Left colon (tissue), 2 donors: ENCODE data around the gene SEL1L3. TPM values are rescaled to one million over a fixed set of nuclear protein-coding genes. Genes with fewer than 3 reads are reported as not detected.

ENCODE experiments used
- ATAC-seq: fragments of 200-7000 bp; cut with Tn5 transposase; one replicate; pipeline ENCODE4 v1.9.1; 2020; ENCODE audit warnings: mild to moderate bottlenecking, moderate library complexity
- DNase-seq, 2 donors: peaks; one replicate each; pipeline ENCODE4 v3.0.0-alpha.2; 2020
- intact Hi-C, 2 donors: fragments of 100-400 bp; cut with DNase I in 1 of 2; cut with micrococcal nuclease in 1 of 2; formaldehyde crosslinking; loops; one replicate each; pipeline versions ENCODE4 v1.11.2 to v1.14.0; 2022; cut with DNase I, micrococcal nuclease
- total RNA-seq, 2 donors: library from RNA; stranded (reverse); fragmentation: NEBNext Ultra II Directional; extraction: Animal tissue kit (Norgen Biotek cat#: 25700); gene quantifications; one replicate each; pipeline ENCODE4 v1.2.1, GENCODE V29; 2021
- donor health status: DM: no; HTN: no; CAD: no.
- donor health status: DM: yes; HTN: yes; CAD: no.

Gene SEL1L3
- total RNA-seq, 2 donors from 2014 or later, result 106 to 110 TPM

GRCh38 chr4:25807102-25807728, 55.6 kb downstream of the SEL1L3 start:
- intact Hi-C loops, result no loop called here
- DNase-seq (no peak), ATAC-seq (no peak)

GRCh38 chr4:25805255-25805860, 57.4 kb downstream of the SEL1L3 start:
- ATAC-seq (no peak), DNase-seq (no peak)
- intact Hi-C loops, result no loop called here

GRCh38 chr4:25803720-25804225, 59.0 kb downstream of the SEL1L3 start:
- no peak for ATAC-seq
- intact Hi-C loops, result no loop called here
- no peak for DNase-seq

GRCh38 chr4:25801594-25801993, 61.2 kb downstream of the SEL1L3 start:
- intact Hi-C loops, result no loop called here
- DNase-seq (no peak), ATAC-seq (peak; percentile 34)

GRCh38 chr4:25800245-25800644, 62.5 kb downstream of the SEL1L3 start:
- ATAC-seq (no peak), DNase-seq (no peak)
- intact Hi-C loops, result no loop called here

- intact Hi-C loops, result no loop called here
- ATAC-seq (no peak), DNase-seq (no peak)
Measured at GRCh38 chr4:25799522-25799921, 63.3 kb downstream of the SEL1L3 start.

- no peak for ATAC-seq
- DNase-seq, result no peak
- intact Hi-C loops, result no loop called here
Measured at GRCh38 chr4:25797136-25797535, 65.7 kb downstream of the SEL1L3 start.

GRCh38 chr4:25795566-25796454, 67.0 kb downstream of the SEL1L3 start:
- intact Hi-C loops, result no loop called here
- no peak for DNase-seq
- no peak for ATAC-seq

- intact Hi-C loops, result no loop called here
- ATAC-seq (no peak), DNase-seq (no peak)
Measured at GRCh38 chr4:25795091-25795490, 67.7 kb downstream of the SEL1L3 start.

- DNase-seq (no peak), ATAC-seq (no peak)
- intact Hi-C loops, result no loop called here
Measured at GRCh38 chr4:25792876-25793275, 69.9 kb downstream of the SEL1L3 start.

- intact Hi-C loops, result no loop called here
- DNase-seq (peak; percentile 38 to 64), ATAC-seq (peak; percentile 94)
Measured at GRCh38 chr4:25792200-25792791, 70.5 kb downstream of the SEL1L3 start.

GRCh38 chr4:25790024-25790423, 72.8 kb downstream of the SEL1L3 start:
- no peak for DNase-seq
- intact Hi-C loops, result no loop called here
- no peak for ATAC-seq

- intact Hi-C loops, result no loop called here
- ATAC-seq (no peak), DNase-seq (no peak)
Measured at GRCh38 chr4:25788703-25789238, 74.0 kb downstream of the SEL1L3 start.

- ATAC-seq (no peak), DNase-seq (no peak)
- intact Hi-C loops, result no loop called here
Measured at GRCh38 chr4:25786497-25787065, 76.2 kb downstream of the SEL1L3 start.

GRCh38 chr4:25783943-25784342, 78.8 kb downstream of the SEL1L3 start:
- ATAC-seq, result no peak
- DNase-seq, result no peak
- intact Hi-C loops, result no loop called here

GRCh38 chr4:25783126-25783525, 79.7 kb downstream of the SEL1L3 start:
- ATAC-seq, result no peak
- DNase-seq, result no peak
- intact Hi-C loops, result no loop called here

- DNase-seq (no peak), ATAC-seq (no peak)
- intact Hi-C loops, result no loop called here
Measured at GRCh38 chr4:25782482-25782881, 80.3 kb downstream of the SEL1L3 start.

- ATAC-seq (no peak), DNase-seq (no peak)
- intact Hi-C loops, result no loop called here
Measured at GRCh38 chr4:25779021-25779420, 83.8 kb downstream of the SEL1L3 start.

- intact Hi-C loops, result no loop called here
- DNase-seq (no peak), ATAC-seq (no peak)
Measured at GRCh38 chr4:25776795-25777194, 86.0 kb downstream of the SEL1L3 start.
